ENCODE measurements around the gene BTN3A1.
"Not testable (repeated sequence)": the region's sequence is repeated elsewhere in the genome, so short reads cannot be mapped to it uniquely, and the experiment has no call there.

Gene BTN3A1

DNA sequence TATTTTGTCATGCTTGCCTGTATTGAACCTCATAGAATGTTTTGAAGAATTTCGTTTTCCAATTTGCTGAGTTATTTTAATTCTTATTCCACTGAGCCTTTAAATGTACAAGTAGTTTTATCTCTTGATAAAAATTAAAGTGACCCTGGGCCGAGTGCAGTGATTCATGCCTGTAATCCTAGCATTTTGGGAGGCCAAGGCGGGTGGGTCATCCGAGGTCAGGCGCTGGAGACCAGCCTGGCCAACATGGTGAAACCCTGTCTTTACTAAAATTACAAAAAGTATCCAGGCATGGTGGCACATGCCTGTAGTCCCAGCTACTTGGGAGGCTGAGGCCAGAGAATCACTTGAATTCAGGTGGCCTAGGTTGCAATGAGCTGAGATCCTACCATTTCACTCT, 59.3 kb downstream of the BTN3A1 start:
- intact Hi-C loops (cut with DNase I); DNase-seq: not testable (repeated sequence)

DNA sequence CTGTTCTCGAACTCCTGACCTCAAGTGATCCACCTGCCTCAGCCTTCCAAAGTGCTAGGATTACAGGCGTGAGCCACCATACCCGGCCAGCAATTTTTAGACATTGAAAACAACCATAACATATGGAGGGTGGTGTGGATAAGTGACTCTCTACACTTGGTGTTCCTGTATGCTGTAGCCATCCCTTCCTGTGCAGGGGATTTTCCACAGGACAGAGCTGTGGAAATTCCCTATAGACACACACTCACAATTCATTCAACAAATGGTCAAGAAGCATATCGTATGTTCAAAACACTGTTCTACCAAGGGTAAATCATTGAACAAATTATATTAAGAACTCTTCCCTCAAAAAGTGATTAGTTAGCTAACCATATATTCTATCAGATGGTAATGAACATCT, 61.9 kb downstream of the BTN3A1 start:
- intact Hi-C loops (cut with DNase I), result no loop called here
- no peak for DNase-seq

DNA sequence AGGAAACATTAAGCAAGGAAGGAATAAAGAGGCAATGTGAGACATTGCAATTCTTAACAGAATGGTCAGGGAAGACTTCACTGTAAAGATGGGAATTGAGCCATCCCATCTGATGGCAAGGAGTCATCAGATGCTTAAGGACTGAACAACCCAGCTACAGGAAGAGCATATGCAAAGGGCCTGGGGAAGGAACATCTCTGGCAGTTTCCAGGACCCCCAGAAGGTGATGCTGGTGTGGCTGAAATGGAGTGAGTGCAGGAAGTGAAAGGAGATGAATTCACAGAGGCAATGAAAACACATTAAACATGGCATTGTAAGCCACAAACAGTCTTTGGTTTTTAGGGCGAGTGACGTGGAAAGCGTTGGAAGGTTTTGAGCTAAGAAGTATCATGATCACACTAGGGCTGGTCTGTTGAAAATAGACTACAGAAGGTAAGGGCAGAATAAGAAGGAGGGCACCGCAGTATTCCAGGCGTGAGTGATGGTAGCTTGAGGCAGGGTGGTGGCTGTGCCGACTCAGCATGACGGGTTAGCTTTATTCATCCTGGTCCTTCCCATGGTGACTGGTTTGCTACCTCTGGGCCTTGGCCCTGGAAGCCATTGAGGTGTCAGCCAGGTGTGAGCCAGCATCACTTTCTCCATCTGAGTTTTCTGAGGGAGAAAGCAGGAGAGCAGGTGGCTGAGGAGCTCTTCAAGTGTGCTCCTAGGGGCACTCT, 62.5 kb downstream of the BTN3A1 start:
- DNase-seq, result no peak
- intact Hi-C loops (cut with DNase I), result no loop called here
